ENCODE results near the gene GRID2. TPM values are rescaled to one million over a fixed set of nuclear protein-coding genes. Genes with fewer than 3 reads are reported as not detected.

GRID2 gene
- total RNA-seq (2022; extraction: Qiagen RNA extraction; ENCODE audit: low read depth) = not detected in 5 replicates

GRCh38 chr4:92303621-92304027 is at the start of gene GRID2:
GRID2 (plus strand) TSS chr4:92303966.

Measured in A549 treated with RU486 at 1 μM for 4 hours (cell line).